Stimulated activated CD4-positive, alpha-beta T cell treated with anti-CD3 and anti-CD28 coated beads, Interleukin-15, amount 100 ng/mL, for 1 hour (primary cell): ENCODE data around the gene TRPC1.

Experiments
- DNase-seq, 2 donors: peaks; one replicate each; pipeline ENCODE4 v3.0.0-alpha.2; 2020; ENCODE audit warnings: low read depth in 1 of 2, low spot score in 1 of 2

TRPC1 gene

GRCh38 chr3:142837526-142837925 lies 113.7 kb downstream of the TRPC1 start:
- no peak for DNase-seq

- DNase-seq: no peak
Measured at GRCh38 chr3:142839831-142840230, 116.0 kb downstream of the TRPC1 start.

GRCh38 chr3:142844339-142844977 lies 120.6 kb downstream of the TRPC1 start:
- no peak for DNase-seq

DNA sequence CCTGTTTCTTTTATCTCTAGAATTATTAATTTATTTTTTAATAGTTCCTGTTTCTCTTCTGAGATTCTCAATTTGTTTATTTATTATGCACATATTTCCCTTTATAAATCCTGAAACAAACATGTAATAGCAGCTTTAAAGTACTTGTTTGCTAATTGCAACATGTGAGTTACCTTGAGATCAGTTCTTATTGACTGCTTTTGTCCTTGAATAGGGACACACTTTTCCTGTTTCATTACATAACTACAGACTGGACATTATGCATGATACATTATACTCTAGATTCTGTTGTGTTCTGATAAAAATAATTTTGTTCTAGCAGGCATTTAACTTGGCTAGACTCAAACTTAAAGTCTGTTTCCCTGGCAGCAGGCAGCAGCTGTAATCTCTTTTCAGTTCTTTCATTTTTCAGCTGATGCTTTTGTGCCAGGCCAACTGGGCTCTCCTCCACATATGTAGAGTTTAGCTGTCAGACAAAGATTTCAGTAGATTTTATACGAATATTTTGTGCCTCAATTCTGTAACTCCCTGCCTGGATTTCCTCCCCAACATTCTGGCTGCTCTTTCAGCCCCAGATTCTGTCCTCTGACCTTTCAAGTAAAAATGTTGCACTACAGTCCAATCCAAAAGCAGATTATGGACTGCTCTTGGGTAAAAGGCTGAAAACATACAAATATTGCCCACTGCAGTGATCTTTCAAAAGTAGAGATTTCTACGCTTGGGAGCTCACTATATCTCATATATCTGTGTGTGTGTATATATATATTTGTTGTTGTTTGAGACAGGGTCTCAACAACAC lies 123.1 kb downstream of the TRPC1 start:
- DNase-seq: no peak

DNA sequence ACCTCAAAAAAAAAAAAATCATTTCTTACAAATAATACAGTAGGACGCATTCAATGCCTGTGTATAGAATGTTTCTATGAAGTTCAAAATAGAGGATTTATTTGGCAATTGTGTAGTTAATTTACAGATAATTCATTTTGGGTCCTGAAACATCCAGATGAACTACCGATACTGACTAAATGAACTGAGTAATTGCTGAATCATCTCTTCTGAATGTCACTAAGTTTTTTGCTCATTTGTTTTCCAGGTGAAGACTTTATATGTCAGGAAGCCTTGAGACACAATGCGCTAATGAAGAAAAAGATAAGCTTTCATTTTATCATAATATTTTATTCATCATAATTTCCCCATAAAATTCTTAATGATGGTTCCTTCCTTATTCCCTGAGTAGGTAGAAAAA lies 125.3 kb downstream of the TRPC1 start:
- no peak for DNase-seq

DNA sequence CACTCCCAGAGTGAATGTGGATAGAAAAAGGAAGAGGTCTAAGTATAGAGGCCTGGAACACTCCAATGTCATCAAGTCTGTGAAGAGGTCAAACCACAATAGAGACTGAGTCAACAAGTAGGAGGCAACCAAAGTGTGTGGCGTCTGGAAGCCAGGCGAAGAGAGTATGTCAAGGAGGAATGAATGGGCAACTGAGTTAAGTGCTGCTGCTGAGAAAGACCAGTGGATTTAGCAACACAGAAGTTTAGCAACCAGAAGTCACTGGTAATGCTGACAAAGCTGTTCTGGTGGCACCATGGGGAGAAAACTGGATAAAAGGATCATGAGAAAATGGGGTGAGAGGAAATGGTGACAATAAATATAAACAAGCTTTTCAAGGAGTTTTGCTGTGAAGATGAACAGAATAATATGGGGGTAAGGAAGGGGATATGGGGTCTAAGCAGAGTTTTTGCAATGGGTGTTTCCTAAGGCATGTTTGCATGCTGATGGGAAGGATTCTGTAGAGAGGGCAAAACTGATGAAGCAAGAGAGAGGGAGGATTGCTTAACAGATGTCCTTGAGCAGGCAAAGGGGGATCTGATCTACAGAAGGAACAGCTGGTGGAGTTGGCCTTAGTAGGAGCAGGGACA lies 126.7 kb downstream of the TRPC1 start:
- no peak for DNase-seq

DNA sequence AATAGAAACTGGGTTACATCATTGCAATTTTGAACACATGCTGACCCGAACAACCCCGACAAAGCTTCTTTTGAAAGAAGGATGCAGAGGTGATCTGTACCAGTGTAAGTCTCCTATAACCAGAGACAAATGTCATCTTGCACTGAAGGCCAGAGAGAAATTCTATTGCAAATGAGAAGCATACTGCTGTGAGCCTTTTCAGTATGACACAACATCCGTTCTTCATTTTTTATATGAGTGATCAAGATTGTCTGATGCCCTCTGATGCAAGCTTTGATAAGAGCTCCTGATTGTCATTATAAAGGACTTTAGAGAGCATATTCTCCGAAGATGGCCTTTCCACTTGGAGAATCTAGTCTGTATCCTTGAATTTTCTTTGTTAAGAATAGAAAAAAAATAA lies 128.2 kb downstream of the TRPC1 start:
- no peak for DNase-seq

DNA sequence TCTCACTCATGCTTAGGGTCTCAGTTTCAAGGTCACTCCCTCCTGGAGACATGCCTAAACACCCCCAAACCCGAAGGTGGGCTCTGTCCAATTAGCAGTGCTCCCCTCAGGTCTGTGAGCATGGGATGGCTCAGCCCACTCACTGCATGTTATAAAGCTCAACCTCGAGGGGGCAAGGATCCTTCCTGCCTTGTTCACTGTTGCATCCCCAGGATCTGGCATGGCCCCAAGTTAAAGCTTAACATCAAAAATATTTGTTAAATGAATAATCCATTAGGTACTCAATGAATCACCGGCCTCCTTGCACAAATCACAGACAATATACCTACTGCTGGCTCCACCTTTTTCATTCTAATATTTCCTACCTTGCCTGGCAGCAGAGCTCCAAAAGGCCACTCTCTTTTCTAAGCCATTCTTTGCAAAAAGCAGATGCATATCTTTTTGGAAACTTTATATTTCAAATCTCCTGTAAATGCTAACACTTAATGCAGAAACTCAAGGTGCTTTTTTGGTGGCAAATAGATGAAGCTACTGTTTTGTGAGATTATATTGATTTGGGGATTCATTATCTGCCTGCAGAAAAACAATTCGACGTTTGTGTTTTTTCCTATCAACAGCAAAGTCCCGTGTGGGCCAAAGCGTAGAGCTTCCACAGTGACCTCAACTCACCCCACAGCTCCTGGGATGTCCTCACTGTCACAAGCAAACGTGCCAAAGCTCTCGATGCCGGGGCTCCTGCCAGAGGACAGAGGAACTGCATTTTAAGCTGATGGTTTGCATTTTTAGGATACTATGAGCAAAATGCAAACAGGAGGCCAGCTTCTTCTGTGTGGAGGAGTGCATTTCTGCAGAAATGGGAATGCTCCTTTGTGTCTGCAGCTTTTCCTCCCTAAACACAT lies 129.7 kb downstream of the TRPC1 start:
- DNase-seq: no peak

- DNase-seq: no peak
Measured at GRCh38 chr3:142857056-142857455, 133.2 kb downstream of the TRPC1 start.
